Measurements from ENCODE around the gene SIK2. TPM values are rescaled to one million over a fixed set of nuclear protein-coding genes. Genes with fewer than 3 reads are reported as not detected.

Gene SIK2
- total and polyA plus RNA-seq, 2 donors (not counting 3 experiments of a cell fraction or from before 2014, with no cell fraction given), result 14.6 to 17.1 TPM

- Histone ChIP-seq H4K20me1 (replicated peaks; ENCODE audit: control insufficient read depth, extremely low read depth, insufficient read depth, low read length) (no peaks in the 10 kb centered on the region), H3K27me3 (ENCODE audit: control insufficient read depth in 2 of 2, insufficient read depth in 2 of 2, low read length in 2 of 2) (peaks cover 0 to 2% of the 10 kb centered on the region in 2 experiments), H3K4me2 (ENCODE audit: insufficient read depth, low read length) (no peak overlapping the region), H2AFZ (ENCODE audit: low read depth, low read length) (no peak overlapping the region), H3K9me3 (replicated peaks; ENCODE audit: control insufficient read depth, insufficient read depth, low read length) (no peaks in the 10 kb centered on the region), H3K79me2 (ENCODE audit: control insufficient read depth, insufficient read depth, low read length) (no peaks in the 10 kb centered on the region), H3K36me3 (ENCODE audit: control insufficient read depth in 2 of 2, extremely low read depth in 1 of 2, insufficient read depth in 2 of 2, low read length in 2 of 2) (no peaks in the 10 kb centered on the region), H3K27ac (ENCODE audit: insufficient read depth, low read depth, low read length) (no peak overlapping the region), H3K4me3 (replicated peaks in 1 of 3; ENCODE audit: insufficient read depth in 1 of 3, low read depth in 1 of 3, low read length in 3 of 3) (no peak overlapping the region), H3K9ac (replicated peaks; ENCODE audit: extremely low read depth, insufficient read depth, low read length) (no peak overlapping the region), H3K9me1 (replicated peaks; ENCODE audit: control insufficient read depth, extremely low read depth, insufficient read depth, low read length) (no peaks in the 10 kb centered on the region), H3K4me1 (ENCODE audit: control insufficient read depth, extremely low read depth, insufficient read depth, low read length) (peaks cover 8% of the 10 kb centered on the region)
- no TSS peak for BruUV-seq (replicated peaks)
- CTCF ChIA-PET, result interaction anchor here (0.6 to 4.8 kb wide), 20 partner anchors 8 to 396 kb away, joined by 3 to 75 read pairs (median 6); partner anchors contain the start of gene PPP2R1B
- DNase-seq (ENCODE audit: low read depth, low spot score) (peak; percentile 59), FAIRE-seq (peak; percentile 56)
- POLR2A ChIA-PET, result interaction anchor here (0.5 kb wide), 1 partner anchor 253 kb away, joined by 6 read pairs; no protein-coding TSS in a partner anchor
- intact Hi-C loops (cut with micrococcal nuclease) (loop anchor here (1.0 kb wide), 3 partner anchors 16 to 255 kb away; partner anchors contain the start of gene SIK2), dilution Hi-C loops (cut with MboI; ENCODE audit: extremely low pct_ligation_motif_present, low sequenced_read_pairs) (no loop called here)
- TF ChIP-seq MYC (IDR thresholded peaks at IDR 0.05; ENCODE audit: low read depth, low read length) (no peak), FOS (IDR thresholded peaks at IDR 0.05; ENCODE audit: borderline replicate concordance, insufficient read depth, low read length) (no peak), POLR2A (IDR thresholded peaks at IDR 0.05; ENCODE audit: low read depth, low read length) (no peak), POLR2AphosphoS5 (IDR thresholded peaks at IDR 0.05; ENCODE audit: insufficient read depth, low read depth, low read length) (no peak), CTCF (IDR thresholded peaks at IDR 0.05; ENCODE audit: extremely low read depth in 1 of 2, insufficient read depth in 1 of 2, low read depth in 1 of 2, low read length in 2 of 2) (peak; percentile 38 to 49), MAX (IDR thresholded peaks at IDR 0.05; ENCODE audit: insufficient read depth, insufficient read length) (no peak)
Measured at GRCh38 chr11:111586388-111586831, 15.8 kb upstream of the SIK2 start.
